ENCODE results near the gene ACSS1. TPM values are rescaled to one million over a fixed set of nuclear protein-coding genes. Genes with fewer than 3 reads are reported as not detected.

ACSS1 gene
- total and polyA plus RNA-seq, 2 experiments from 2014 or later, result not detected

- TF ChIP-seq CTCF (IDR thresholded peaks at IDR 0.05; ENCODE audit: low read depth, low read length), result no peak
- DNase-seq (ENCODE audit: low read depth in 1 of 2, low spot score in 1 of 2), result no peak
- Histone ChIP-seq H3K4me1 (ENCODE audit: low read depth) (no peaks in the 10 kb centered on the region), H3K9me3 (ENCODE audit: low read depth) (no peaks in the 10 kb centered on the region), H3K36me3 (no peaks in the 10 kb centered on the region), H3K27ac (no peak overlapping the region), H3K4me3 (no peak overlapping the region), H3K27me3 (no peaks in the 10 kb centered on the region)
These were observed 36.6 kb downstream of the ACSS1 start for GRCh38 chr20:25021336-25021735.

GRCh38 chr20:25020901-25021301 is 37.0 kb downstream of the ACSS1 start:
- no peaks in the 10 kb centered on the region for H3K36me3 ChIP-seq
- DNase-seq (ENCODE audit: low read depth in 1 of 2, low spot score in 1 of 2), result no peak
- H3K27ac ChIP-seq, result no peak overlapping the region
- H3K9me3 ChIP-seq (ENCODE audit: low read depth), result no peaks in the 10 kb centered on the region
- H3K4me1 ChIP-seq (ENCODE audit: low read depth), result no peaks in the 10 kb centered on the region
- TF ChIP-seq CTCF (IDR thresholded peaks at IDR 0.05; ENCODE audit: low read depth, low read length), result no peak
- no peak overlapping the region for H3K4me3 ChIP-seq
- H3K27me3 ChIP-seq, result no peaks in the 10 kb centered on the region

- no peaks in the 10 kb centered on the region for H3K36me3 ChIP-seq
- TF ChIP-seq CTCF (IDR thresholded peaks at IDR 0.05; ENCODE audit: low read depth, low read length), result no peak
- H3K27ac ChIP-seq, result no peak overlapping the region
- DNase-seq (ENCODE audit: low read depth in 1 of 2, low spot score in 1 of 2), result no peak
- H3K9me3 ChIP-seq (ENCODE audit: low read depth), result no peaks in the 10 kb centered on the region
- no peaks in the 10 kb centered on the region for H3K4me1 ChIP-seq (ENCODE audit: low read depth)
- H3K4me3 ChIP-seq, result no peak overlapping the region
- H3K27me3 ChIP-seq, result no peaks in the 10 kb centered on the region
These were observed 37.6 kb downstream of the ACSS1 start for GRCh38 chr20:25020345-25020744.

GRCh38 chr20:25019381-25020155 is 38.4 kb downstream of the ACSS1 start:
- Histone ChIP-seq H3K9me3 (ENCODE audit: low read depth) (no peaks in the 10 kb centered on the region), H3K27ac (no peak overlapping the region), H3K4me1 (ENCODE audit: low read depth) (no peaks in the 10 kb centered on the region), H3K36me3 (no peaks in the 10 kb centered on the region), H3K27me3 (no peaks in the 10 kb centered on the region), H3K4me3 (no peak overlapping the region)
- no peak for DNase-seq (ENCODE audit: low read depth in 1 of 2, low spot score in 1 of 2)
- no peak for TF ChIP-seq CTCF (IDR thresholded peaks at IDR 0.05; ENCODE audit: low read depth, low read length)

- no peaks in the 10 kb centered on the region for H3K36me3 ChIP-seq
- no peaks in the 10 kb centered on the region for H3K4me1 ChIP-seq (ENCODE audit: low read depth)
- no peaks in the 10 kb centered on the region for H3K27me3 ChIP-seq
- no peak for DNase-seq (ENCODE audit: low read depth in 1 of 2, low spot score in 1 of 2)
- H3K27ac ChIP-seq, result no peak overlapping the region
- no peak overlapping the region for H3K4me3 ChIP-seq
- no peaks in the 10 kb centered on the region for H3K9me3 ChIP-seq (ENCODE audit: low read depth)
- no peak for TF ChIP-seq CTCF (IDR thresholded peaks at IDR 0.05; ENCODE audit: low read depth, low read length)
These were observed 39.1 kb downstream of the ACSS1 start for GRCh38 chr20:25018841-25019240.

All from cardiac muscle cell (in vitro differentiated cells and primary cell).